PC-3 (cell line): ENCODE measurements around the gene FAM234A.
"Not testable (repeated sequence)": the region's sequence is repeated elsewhere in the genome, so short reads cannot be mapped to it uniquely, and the experiment has no call there.

Experiments used
- CTCF ChIP-seq: fragments of 300-600 bp; sonication (generic); conservative IDR thresholded peaks from 2 replicates; pipeline ENCODE4 v1.5.1; 2017; ENCODE audit warnings: antibody characterized with exemption, low read depth, mild to moderate bottlenecking, low read length
- EZH2 ChIP-seq: fragments of 300-600 bp; sonication (generic); IDR thresholded peaks from one replicate; pipeline ENCODE4 v1.6.1; 2017; ENCODE audit warnings: antibody characterized with exemption, mild to moderate bottlenecking, low read length; ENCODE audit not compliant: unreplicated experiment
- EZH2phosphoT487 ChIP-seq: fragments of 300-600 bp; sonication (generic); IDR thresholded peaks from 2 replicates; pipeline ENCODE4 v1.6.1; 2018; ENCODE audit warnings: mild to moderate bottlenecking, antibody characterized with exemption, low read length, borderline replicate concordance

- TF ChIP-seq CTCF, EZH2phosphoT487, EZH2: not testable (repeated sequence)
These were observed 25.3 kb upstream of the FAM234A start for GRCh38 chr16:209359-209758.
